ENCODE results near the gene CTAGE1.

DNA sequence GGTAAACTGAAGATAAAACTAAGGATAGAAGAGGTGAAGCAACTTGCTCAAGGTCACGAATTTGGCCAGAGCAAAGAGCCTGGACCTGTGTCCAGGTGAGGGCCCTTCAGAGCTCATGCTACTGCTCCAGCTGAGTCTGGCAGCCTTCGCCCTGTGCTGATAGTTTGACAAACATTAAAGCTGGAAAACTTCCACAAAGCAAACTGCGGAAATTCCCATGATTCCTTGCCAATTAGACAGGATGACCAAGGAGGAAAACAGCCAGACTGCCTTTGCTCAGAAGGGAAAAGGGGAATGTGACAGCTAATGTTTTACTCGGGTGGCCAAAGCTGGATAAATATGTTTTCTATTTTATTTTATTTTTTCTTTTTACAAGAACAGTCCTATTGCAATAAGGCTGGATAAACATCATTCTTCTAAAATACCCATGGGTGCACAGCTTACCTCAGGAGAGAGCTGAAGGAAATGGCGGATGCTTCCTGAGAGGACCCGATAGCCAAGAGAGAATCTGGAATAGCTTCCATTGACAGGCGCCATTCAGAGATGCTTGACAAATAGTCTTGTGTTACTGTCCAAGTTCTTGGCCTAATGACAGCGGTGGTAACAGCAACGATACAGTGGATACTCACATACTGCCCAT lies 5.3 kb upstream of the CTAGE1 start:
- TF ChIP-seq POLR2A (IDR thresholded peaks at IDR 0.05) = no peak
- TF ChIP-seq, protein P1, sequence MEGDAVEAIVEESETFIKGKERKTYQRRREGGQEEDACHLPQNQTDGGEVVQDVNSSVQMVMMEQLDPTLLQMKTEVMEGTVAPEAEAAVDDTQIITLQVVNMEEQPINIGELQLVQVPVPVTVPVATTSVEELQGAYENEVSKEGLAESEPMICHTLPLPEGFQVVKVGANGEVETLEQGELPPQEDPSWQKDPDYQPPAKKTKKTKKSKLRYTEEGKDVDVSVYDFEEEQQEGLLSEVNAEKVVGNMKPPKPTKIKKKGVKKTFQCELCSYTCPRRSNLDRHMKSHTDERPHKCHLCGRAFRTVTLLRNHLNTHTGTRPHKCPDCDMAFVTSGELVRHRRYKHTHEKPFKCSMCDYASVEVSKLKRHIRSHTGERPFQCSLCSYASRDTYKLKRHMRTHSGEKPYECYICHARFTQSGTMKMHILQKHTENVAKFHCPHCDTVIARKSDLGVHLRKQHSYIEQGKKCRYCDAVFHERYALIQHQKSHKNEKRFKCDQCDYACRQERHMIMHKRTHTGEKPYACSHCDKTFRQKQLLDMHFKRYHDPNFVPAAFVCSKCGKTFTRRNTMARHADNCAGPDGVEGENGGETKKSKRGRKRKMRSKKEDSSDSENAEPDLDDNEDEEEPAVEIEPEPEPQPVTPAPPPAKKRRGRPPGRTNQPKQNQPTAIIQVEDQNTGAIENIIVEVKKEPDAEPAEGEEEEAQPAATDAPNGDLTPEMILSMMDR (IDR thresholded peaks at IDR 0.05) = no peak

Data from lower leg skin (tissue), 3 donors.